Stimulated activated CD4-positive, alpha-beta T cell treated with anti-CD3 and anti-CD28 coated beads, Interleukin-12 subunit alpha, Interleukin-12 subunit beta, amount 100 ng/mL, for 48 hours (primary cell): ENCODE results near the gene GABRG3.
"Not testable (repeated sequence)": the region's sequence is repeated elsewhere in the genome, so short reads cannot be mapped to it uniquely, and the experiment has no call there.

ENCODE experiments used
- DNase-seq, 3 donors: peaks; one replicate each; pipeline ENCODE4 v3.0.0-alpha.2; 2020; ENCODE audit warnings: low read depth in 2 of 3, low spot score in 1 of 3

Gene GABRG3

DNA sequence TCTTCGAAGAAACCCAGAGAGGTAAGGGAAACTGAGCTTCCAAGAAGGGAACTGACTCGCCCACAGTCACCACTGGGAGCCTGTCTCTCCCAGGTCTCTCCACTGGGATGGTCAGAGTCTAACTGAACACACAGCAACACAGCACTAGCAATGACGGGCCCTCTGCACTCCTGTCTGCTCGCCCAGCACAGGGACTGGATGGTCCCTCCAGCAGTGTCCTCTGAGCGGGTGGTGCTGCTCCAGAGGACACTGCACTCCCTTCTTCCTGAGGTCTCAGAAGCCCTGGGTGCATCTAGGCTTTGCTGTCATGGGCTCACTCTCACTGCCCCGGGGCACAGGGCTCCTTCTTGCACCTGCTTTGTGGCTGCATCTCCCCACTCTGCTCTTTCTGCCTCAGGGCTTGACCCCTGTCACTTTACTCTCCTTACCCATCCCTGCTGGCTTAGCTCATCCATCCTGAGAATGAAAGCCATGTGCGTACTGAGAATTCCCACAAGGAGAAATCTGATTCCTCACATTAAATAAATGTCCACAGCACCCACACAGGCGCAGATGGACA is 356.6 kb downstream of the GABRG3 start:
- no peak for DNase-seq

DNA sequence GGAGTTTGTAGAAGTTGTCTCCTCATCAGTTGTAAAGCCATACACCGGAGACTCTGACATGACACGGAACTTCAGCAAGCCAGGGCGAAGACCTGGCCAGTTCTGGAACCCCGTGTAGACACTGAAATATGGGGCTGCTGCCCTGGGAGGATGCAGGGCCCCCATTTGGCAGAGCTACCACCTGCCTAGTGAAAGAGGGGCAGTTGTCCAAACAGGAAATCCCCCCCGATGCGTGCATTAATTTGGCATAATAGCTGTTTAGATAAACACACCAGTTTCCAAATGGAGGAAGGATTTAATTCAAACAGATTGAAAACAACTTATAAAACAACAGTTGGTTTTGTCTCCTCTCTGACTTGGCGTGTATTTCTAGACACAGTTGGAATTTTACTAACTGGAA is 357.2 kb downstream of the GABRG3 start:
- DNase-seq = no peak

DNA sequence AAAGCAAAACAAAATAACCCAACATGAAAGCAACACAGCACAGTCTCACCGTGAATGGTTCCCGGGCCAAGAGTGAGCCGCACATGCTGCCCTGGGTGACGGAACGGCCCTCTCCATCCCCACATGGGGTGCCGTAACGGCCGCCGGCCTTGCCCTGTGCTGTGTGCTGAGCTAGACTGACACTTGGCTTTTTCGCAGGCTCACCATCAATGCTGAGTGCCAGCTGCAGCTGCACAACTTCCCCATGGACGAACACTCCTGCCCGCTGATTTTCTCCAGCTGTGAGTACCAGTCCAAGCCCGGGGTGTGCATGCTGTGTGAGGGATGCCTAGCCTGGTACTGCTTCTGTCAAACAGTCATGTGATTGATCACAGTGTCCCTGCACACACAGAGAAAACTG is 357.6 kb downstream of the GABRG3 start:
- no peak for DNase-seq

DNA sequence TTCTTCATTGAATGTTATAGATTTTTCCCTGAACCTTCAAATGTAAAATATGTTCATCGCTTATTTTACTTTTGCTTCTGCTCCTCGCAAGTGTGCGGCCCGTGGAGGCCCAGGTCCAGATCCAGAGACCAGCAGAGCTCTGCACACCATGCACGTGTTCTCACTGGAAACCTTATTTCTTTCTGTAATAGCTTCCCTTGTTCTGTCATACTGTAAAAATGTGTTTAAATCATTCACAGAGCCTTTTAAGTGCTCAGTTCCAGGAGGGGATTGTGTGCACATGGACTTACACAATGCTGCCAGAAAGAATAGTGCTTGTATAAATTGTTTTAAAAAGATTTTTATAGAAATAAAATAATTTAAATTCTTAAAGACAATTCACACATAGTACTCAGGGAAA is 359.3 kb downstream of the GABRG3 start:
- DNase-seq = no peak

DNA sequence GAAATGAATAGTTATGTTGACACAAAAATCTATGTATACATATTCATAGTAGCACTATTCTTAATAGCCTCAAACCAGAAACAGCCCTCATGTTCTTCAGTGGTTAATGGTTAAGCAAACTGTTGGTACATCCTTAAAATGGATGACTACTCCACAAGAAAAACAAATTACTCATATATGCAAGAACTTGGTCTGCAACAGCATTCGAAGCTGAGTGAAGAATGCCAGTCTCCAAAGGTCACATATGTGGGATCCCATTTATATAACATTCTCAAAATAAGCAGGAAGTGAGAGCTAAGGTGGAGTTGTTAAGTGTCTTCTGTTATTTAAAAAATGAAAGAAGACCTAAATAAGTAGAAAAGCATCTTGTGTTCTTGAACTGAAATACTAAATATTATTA is 365.7 kb downstream of the GABRG3 start:
- DNase-seq = no peak

DNA sequence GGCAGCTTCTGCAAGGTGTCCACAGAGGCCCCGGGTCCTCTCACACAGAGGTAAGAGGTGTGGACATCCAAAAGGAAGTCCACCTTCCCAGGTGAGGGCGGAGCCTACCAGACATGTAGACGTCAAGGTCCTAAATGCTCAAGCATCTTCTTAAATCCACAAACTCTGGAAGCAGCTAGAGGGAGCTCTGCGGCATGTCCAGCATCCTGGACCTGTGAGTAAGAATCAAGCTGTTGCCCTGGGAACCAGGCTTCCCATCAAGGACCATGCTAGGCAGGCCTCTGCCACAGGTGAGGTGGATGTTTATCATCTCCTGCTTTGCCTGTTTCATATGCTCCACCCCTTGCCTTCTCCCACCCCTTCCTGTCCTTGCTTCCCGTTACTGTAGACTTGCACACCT is 368.2 kb downstream of the GABRG3 start:
- DNase-seq = no peak

DNA sequence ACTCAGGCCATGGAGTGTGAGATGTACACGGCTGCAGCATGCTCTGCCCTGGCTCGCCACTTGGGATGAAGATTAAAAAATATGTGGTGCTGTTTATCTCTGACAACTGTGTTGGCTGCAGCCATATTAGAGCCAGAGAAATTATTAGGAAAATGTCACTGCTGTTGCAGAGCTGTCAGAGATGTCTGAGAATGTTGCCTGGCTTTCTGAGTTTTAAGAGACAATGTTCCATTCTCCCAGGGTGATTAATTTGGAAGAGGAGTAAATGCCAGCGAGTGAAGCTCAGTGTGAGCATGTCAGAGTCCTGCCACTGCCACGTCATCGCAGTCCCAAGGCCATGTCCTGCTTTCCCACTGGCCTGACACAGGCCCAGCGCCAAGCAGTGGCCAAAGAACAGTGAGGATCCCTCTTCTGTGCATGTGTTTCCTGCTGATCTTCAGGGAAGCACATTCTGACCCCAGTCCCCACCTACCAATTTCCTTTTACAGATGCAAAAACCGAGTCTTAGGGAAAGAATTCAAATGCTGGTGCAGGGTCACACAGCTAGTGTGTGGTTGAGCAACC is 370.9 kb downstream of the GABRG3 start:
- DNase-seq = no peak

DNA sequence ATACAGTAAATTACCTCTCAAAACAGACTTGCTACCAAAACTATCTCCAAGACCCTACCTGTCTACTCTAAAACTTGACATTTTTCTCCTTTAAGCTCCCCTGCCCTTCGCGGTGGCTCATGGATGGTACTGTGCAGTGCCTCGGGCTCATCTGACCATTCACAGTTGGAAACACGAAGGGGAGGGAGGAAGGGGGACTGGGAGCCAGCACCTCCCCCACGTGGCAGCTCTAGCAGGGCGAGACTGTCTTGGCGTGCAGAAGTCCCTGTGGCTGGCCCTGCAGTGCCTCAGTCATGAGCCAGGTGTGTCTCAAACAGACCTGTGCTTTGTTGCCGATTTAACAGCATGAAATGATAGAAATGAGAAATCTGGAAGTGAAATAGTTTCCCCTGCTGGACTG is 372.0 kb downstream of the GABRG3 start:
- DNase-seq = no peak

DNA sequence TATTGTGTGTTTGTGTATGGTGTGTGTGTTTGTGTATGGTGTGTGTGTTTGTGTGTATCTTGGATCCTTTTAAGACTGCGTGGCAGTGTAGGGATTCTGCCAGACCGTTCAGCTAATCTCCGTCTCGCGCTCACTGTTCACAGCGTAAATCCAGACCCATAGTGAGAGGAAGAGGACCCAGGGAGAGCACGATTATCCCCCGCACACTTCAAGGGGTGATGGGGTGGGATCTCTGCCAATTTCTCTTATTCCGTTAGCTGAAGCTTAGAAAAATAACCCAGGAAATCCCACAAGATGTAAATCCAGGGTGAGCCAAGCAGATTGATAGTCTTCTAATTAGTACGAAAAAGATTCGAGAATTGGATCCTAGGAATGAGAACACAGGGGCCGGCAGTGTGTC is 381.2 kb downstream of the GABRG3 start:
- DNase-seq = no peak

DNA sequence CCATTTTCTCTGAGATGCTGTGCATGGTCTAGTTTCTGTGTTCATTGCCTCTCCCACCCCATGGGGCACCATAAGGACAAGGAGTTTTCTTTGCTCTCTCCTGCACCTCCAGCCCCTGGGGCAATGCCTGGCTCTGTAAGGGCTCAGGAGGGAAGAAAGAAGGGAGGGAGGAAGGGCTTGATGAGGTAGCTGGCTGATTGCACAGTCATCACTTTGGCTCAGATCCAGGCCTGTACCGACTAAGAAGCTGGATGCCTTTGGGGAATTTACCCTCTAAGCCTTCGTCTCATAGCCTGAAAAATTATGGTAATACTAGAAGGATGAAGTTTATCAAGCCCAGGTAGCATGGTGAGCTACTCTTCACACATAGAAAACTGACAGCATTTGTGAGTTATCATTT is 382.9 kb downstream of the GABRG3 start:
- no peak for DNase-seq

DNA sequence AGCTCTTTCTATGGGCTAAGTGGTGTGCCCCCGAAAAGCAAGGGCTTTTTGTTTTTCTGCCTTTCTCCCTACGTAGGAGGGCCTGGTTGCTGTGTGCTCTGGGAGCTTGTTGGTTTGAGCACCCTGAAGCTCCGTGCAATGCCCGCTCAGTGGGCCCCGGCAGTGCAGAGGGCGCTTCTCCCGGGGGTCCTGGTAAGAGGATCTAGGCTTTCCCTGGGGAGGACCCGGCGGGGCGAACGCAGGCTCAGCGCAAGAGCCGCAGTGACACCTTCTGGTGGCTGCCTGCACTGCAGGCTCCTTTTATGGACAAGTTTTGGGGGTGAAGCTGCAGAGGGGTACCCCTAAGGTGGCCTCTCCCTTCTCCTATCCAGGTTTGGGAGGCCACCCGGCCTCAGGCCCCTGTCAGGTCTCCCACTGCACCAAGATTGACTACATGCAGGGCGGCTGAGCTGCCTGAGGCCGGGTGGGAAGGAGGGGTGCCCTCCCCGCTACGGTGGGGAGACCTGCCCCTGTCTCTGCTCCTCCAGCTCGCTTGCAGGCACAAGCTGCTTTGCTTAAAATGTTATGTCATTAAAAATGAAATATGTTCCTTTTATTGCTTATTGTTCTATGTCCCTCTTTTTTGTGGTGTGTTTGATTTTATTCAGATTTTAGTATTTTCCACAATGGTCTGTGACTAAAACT is 387.9 kb downstream of the GABRG3 start:
- no peak for DNase-seq

DNA sequence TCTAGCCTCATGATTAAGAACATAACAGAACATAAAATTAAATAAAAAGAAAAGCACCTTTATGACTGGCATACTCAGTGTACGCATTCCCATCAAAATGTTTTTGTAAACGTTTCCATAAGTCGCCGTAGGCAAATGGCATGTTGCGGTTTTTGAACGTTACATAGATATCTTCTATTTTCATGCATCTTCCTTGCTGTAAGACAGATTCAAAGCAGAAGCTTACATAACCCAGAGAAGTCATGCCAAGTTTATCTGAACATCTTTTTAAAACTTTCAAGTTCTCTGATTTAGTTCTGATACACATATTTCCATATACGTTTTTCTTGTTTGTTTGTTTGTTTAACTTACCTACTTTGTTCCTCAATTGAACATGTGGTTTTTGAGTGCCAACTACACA is 388.6 kb downstream of the GABRG3 start:
- DNase-seq = no peak

DNA sequence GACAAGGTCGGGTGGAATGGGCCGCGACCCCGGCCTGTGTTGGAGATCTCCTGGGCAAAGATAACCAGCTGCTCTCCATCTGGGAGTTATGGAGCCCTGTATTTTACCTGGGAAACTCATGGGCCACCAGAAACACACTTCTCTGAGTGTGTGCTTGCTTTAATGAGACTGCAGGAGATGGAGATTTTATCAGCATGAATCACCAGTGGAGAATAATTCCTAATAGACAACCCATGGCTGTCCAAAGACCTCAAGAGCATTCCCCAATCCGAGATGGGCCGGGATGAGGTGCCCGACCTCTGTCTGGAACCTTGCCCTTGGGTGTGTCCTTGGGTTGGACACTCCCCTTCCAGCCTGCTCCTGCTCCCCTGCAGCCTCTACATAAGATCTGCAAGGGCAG is 389.3 kb downstream of the GABRG3 start:
- no peak for DNase-seq

DNA sequence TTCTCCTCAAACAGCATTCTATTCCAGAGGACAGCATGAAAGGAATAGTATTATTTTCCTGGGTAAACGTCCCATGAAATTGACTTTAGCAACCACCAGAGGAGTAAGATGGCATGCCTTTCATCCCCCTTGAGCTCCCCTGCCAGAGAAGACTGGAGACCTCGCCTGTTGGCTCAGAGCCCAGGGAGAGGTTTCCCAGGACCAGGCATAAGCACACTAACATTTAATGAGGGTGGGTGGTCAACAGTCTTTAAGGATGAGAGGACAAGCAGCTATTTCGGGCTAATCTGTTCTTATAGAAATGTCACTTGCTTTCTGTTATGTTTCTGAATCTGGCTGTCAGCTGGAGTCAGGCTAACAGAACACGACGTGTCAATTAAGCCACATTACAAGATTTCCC is 390.5 kb downstream of the GABRG3 start:
- DNase-seq = no peak

DNA sequence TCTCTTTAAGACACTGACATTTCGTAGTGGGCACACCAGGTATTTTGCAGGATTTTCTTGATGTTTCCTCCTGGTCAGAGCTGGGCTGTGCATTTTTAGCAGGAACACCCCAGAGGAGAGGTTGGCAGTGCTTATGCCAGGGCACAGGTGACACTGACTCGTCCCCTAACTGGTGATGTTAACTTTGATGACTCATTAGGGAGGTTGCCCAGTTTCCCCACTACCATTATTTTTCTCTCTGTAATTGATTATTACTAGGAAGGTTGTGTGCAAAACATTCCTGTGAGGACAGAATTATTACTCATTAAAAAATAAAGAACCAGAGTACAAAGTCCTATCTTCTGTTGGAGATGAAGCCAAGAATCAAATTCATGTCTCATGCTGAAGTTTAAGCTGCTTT is 394.5 kb downstream of the GABRG3 start:
- DNase-seq = no peak

DNA sequence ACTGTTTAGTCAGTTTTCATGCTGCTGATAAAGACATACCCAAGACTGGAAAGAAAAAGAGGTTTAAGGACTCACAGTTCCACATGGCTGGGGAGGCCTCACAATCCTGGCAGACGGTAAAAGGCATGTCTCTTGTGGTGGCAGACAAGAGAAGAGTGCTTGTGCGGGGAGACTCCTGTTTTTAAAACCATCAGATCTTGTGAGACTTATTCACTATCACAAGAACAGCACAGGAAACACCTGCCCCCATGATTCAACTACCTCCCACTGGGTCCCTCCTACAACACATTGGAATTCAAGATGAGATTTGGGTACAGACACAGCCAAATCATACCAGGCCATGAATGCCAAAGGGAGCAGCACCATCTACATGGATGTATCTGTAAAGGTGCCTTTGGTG is 406.4 kb downstream of the GABRG3 start:
- DNase-seq = not testable (repeated sequence)

DNA sequence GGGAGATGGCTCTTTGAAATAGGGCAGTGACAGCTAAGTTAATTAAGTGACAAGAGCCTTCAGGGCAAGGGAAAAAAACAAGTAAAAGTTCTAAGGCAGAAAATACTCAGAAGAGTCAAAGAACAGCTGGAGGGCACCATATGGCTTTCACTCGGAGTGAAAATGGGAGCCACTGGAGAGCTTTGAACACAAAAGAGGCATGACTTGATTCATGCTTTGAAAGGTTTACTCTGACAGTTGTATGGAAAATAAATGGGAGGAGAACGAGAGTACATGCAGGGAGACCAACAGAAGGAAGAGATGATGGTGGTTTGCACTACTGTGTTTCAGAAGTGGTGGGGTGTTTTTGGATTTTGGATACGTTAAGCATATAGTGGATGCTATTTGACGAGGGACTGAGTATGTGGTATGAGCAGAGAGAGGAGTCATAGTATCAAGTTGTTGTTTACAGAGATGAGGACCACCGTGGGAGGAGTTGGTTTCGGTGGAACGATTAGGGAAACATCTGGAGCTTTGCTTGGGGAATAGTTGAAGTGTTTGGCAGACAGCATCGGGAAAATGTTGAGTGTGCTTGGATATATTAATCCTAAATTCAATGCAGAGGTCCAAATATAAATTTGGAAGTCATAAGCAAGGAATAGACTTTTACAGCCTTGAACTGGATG is 411.5 kb downstream of the GABRG3 start:
- no peak for DNase-seq

DNA sequence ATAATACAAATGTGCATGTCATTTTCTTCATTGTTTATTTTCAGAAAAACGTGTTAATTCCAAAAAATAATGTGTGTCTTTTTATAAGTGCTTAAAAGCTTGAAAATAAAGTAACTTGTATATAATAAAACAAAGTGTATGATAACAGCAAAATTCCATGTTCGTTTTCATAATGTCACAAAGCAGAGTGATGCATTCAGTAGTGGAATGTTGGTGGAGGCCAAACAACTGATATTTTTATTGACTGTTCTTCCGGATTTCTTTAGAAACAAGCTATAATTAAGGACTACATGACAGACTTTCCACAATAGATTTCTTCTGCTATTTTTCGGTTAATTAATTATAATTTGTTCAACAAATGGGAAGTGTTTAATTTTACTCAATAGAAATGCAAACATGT is 412.7 kb downstream of the GABRG3 start:
- DNase-seq = no peak

DNA sequence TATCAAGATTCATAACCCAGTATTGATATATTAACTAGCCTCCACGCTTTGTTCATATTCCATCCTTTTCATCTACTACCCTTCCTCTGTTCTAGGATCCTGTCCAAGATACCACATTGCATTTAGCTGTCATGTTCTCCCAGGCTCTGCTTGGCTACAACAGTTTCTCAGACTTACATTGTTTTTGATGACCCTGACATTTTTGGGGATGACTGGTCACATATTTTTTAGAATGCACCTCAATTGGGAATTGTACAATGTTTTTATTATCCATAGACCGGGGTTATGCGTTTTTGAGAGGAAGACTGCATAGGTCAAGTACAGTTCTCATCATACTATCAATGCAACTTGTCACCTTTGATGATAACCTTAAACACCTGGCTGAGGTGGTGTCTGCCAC is 421.2 kb downstream of the GABRG3 start:
- no peak for DNase-seq

DNA sequence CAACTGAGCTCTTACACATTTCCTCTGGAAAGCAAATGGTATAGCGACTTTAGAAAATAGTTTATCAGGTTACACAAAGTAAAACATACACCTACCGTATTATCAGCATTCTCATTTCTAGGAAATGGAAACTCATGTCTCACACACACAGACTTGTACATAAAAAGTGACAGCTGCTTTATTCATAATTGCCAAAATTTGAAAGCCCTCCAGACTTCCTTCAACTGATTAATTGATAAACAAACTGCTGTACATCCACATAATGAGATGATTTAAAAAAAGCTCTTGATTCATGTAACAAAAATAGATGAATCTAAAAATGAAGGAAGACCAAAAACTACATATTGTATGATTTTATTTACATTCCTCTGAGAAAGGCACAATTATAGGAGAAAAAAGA is 425.5 kb downstream of the GABRG3 start:
- no peak for DNase-seq

DNA sequence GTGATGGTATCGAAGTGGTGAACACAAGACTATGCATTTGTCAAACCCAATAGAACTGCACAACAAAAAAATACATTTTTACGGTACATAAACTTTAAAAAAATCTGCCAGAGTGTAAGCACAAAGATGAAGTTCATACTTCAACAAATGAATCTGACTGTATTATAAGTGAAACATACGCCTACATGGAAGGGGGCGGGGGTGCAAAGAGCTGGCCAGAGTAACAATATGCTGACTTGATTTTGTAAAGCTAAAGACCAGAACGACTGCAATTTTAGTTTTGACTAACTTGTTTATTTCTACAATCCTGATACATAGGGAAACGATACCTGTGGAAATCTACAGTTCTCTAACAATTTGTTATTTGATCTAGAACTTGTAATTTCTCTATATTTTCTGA is 426.0 kb downstream of the GABRG3 start:
- DNase-seq = no peak

DNA sequence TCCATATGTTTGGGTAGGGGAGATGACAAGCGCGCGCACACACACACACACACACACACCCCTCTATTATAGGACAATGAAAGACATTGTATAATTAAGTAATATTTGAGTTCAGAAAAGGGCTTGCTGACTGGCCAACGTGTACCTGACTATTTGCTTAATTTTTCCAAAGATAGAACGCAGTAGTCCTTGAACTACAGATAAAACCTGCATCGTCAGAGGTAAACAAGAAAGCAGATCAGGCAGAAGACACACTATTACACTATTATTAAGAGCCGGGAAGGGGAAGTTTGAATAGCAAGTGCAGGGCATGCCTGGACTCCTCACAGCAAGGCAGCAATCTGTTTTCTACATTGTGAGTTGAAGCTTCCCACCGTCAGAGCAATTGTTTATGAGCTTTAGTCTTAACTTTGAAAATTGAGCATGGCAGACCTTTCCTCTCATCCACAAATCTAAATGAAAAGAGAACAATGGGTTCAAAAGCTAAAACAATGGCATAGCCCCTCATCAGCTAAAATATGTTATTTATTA is 427.7 kb downstream of the GABRG3 start:
- no peak for DNase-seq
